Suppressor macrophage (primary cell): ENCODE measurements around the gene FRMD4A.

Source experiments
- DNase-seq, 4 experiments: peaks; one replicate each; pipeline ENCODE4 v3.0.0-alpha.2; 2020 to 2022

The FRMD4A gene

GRCh38 chr10:14042051-14042450 lies 288.7 kb downstream of the FRMD4A start:
- DNase-seq = peak in 3 of 4 experiments; percentile 8 to 14 (median 14)

GRCh38 chr10:14040787-14041631 lies 289.7 kb downstream of the FRMD4A start:
- DNase-seq = peak; percentile 33 to 76 (median 58)

GRCh38 chr10:14039968-14040668 lies 290.6 kb downstream of the FRMD4A start:
- DNase-seq = peak in 1 of 4 experiments; percentile 19

GRCh38 chr10:14036233-14036632 lies 294.5 kb downstream of the FRMD4A start:
- no peak for DNase-seq

- no peak for DNase-seq
These were observed 295.2 kb downstream of the FRMD4A start for GRCh38 chr10:14035506-14035905.

GRCh38 chr10:14032406-14032998 lies 298.2 kb downstream of the FRMD4A start:
- DNase-seq = peak in 2 of 4 experiments; percentile 11 to 37

GRCh38 chr10:14026325-14026724 lies 304.4 kb downstream of the FRMD4A start:
- DNase-seq = no peak

- peak; percentile 42 to 79 (median 56) for DNase-seq
These were observed 305.2 kb downstream of the FRMD4A start for GRCh38 chr10:14025283-14026189.

GRCh38 chr10:14024329-14025202 lies 306.2 kb downstream of the FRMD4A start:
- peak; percentile 86 to 93 (median 88) for DNase-seq

GRCh38 chr10:14023673-14024328 lies 306.9 kb downstream of the FRMD4A start:
- DNase-seq = peak; percentile 46 to 80 (median 66)

GRCh38 chr10:14022954-14023672 lies 307.6 kb downstream of the FRMD4A start:
- peak in 3 of 4 experiments; percentile 17 to 32 (median 20) for DNase-seq

GRCh38 chr10:14022052-14022451 lies 308.7 kb downstream of the FRMD4A start:
- peak; percentile 33 to 67 (median 48) for DNase-seq

- DNase-seq = no peak
These were observed 310.6 kb downstream of the FRMD4A start for GRCh38 chr10:14020037-14020664.

- DNase-seq = no peak
These were observed 313.3 kb downstream of the FRMD4A start for GRCh38 chr10:14017467-14017866.

- DNase-seq = no peak
These were observed 313.8 kb downstream of the FRMD4A start for GRCh38 chr10:14016931-14017333.

- peak; percentile 91 to 97 (median 93) for DNase-seq
These were observed 314.6 kb downstream of the FRMD4A start for GRCh38 chr10:14016011-14016536.

GRCh38 chr10:14014423-14014822 lies 316.3 kb downstream of the FRMD4A start:
- no peak for DNase-seq

GRCh38 chr10:14010769-14011574 lies 319.8 kb downstream of the FRMD4A start:
- no peak for DNase-seq
